Measurements from ENCODE around the gene PIGM.

PIGM gene

GRCh38 chr1:160004425-160004824 is 27.4 kb downstream of the PIGM start:
- Mint-ChIP-seq H3K9me3 (no peaks in the 10 kb centered on the region), H3K4me1 (no peaks in the 10 kb centered on the region), H3K36me3 (no peaks in the 10 kb centered on the region), H3K27ac (no peak overlapping the region), H3K27me3 (peaks cover 16% of the 10 kb centered on the region), H3K4me3 (no peak overlapping the region)
- CTCF ChIA-PET, result interaction anchor here (0.7 to 13.0 kb wide), 5 partner anchors 13 to 204 kb away, joined by 3 to 301 read pairs (median 72); partner anchors contain the start of genes FCRL6 and TAGLN2
- no peak for DNase-seq

DNA sequence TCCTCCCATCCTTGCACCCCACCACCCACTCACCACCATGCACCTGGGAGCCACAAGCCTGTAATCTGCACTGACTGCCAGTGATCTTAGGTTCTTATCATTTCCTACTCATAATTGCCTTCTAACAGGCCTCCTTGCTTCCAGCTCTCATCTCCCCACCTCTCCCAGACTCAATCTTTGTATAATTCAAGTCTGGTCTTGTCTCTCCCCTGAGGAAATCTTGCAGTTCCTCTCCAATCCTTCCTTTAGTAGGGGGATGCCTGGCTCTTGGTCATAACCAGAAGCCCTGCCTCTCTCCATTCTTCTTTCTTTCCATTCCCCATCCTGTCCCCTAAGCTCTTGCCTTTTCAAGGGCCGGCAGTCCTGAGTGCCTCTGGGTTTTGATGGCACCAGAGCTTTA is 27.8 kb downstream of the PIGM start:
- no peaks in the 10 kb centered on the region for H3K36me3 Mint-ChIP-seq
- H3K27ac Mint-ChIP-seq, result no peak overlapping the region
- H3K4me3 Mint-ChIP-seq, result no peak overlapping the region
- DNase-seq, result no peak
- no peaks in the 10 kb centered on the region for H3K9me3 Mint-ChIP-seq
- CTCF ChIA-PET, result interaction anchor here (0.7 to 13.0 kb wide), 6 partner anchors 12 to 205 kb away, joined by 3 to 301 read pairs (median 40); partner anchors contain the start of genes FCRL6 and TAGLN2
- no peaks in the 10 kb centered on the region for H3K4me1 Mint-ChIP-seq
- H3K27me3 Mint-ChIP-seq, result peaks cover 20% of the 10 kb centered on the region

DNA sequence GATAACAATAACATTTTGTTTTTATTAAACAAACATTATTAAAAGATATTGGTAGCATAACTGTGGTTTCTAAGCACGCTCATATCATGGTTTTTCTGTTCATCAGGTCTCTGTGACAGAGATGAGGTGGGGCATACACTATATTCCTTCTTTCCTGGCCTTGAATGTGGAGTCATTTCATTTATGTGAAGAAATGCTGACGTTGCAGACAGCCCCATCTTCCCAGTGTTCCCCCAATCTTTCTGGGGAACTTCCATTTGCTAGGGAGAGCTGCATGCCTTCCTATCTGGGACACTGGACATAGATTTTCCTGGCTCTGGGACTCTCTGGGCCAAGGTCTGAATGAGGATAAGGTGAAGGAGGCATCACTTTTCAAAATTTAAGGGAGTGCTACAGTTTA is 30.4 kb downstream of the PIGM start:
- no peaks in the 10 kb centered on the region for H3K4me1 Mint-ChIP-seq
- CTCF ChIA-PET, result interaction anchor here (1.1 to 13.0 kb wide), 4 partner anchors 10 to 111 kb away, joined by 3 to 301 read pairs (median 77); partner anchors contain the start of gene TAGLN2
- no peak for DNase-seq
- H3K36me3 Mint-ChIP-seq, result no peaks in the 10 kb centered on the region
- H3K9me3 Mint-ChIP-seq, result no peaks in the 10 kb centered on the region
- H3K27ac Mint-ChIP-seq, result no peak overlapping the region
- no peak overlapping the region for H3K4me3 Mint-ChIP-seq
- peaks cover 29% of the 10 kb centered on the region for H3K27me3 Mint-ChIP-seq

- CTCF ChIA-PET, result interaction anchor here (1.6 to 13.0 kb wide), 2 partner anchors 8 to 67 kb away, joined by 10 to 301 read pairs; partner anchors contain the start of gene TAGLN2
- Mint-ChIP-seq H3K9me3 (no peaks in the 10 kb centered on the region), H3K4me3 (no peak overlapping the region), H3K27me3 (peaks cover 35% of the 10 kb centered on the region), H3K36me3 (no peaks in the 10 kb centered on the region), H3K4me1 (no peaks in the 10 kb centered on the region), H3K27ac (no peak overlapping the region)
- DNase-seq, result no peak
Observed at GRCh38 chr1:159999204-159999603, 32.6 kb downstream of the PIGM start.

- CTCF ChIA-PET, result interaction anchor here (1.1 kb wide), 1 partner anchor 9 kb away, joined by 4 read pairs; no protein-coding TSS in a partner anchor
Observed at GRCh38 chr1:159996653-159997052, 35.1 kb downstream of the PIGM start.

DNA sequence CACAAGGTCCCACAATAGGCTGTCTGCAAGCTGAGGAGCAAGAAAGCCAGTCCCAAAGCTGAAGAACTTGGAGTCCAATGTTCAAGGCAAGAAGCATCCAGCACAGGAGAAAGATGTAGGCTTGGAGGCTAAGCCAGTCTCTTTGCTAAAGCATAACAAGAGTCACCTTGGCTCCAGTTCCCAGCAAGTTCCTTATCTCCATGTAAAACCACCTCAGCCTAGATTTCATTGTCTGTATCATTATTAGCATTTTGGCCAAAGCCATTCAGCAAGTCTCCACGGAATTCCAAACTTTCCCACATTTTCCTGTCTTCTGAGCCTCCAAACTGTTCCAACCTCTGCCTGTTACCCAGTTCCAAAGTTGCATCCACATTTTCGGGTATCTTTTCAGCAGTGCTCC is 36.9 kb downstream of the PIGM start:
- DNase-seq, result no peak
- no peaks in the 10 kb centered on the region for H3K9me3 Mint-ChIP-seq
- H3K27ac Mint-ChIP-seq, result no peak overlapping the region

More at GRCh38 chr1:159996653-159997052, 35.1 kb downstream of the PIGM start:
- Mint-ChIP-seq H3K36me3 (no peaks in the 10 kb centered on the region), H3K4me1 (peaks cover 3% of the 10 kb centered on the region), H3K9me3 (no peaks in the 10 kb centered on the region), H3K4me3 (no peak overlapping the region), H3K27me3 (peaks cover 39% of the 10 kb centered on the region), H3K27ac (no peak overlapping the region)
- no peak for DNase-seq

DNA sequence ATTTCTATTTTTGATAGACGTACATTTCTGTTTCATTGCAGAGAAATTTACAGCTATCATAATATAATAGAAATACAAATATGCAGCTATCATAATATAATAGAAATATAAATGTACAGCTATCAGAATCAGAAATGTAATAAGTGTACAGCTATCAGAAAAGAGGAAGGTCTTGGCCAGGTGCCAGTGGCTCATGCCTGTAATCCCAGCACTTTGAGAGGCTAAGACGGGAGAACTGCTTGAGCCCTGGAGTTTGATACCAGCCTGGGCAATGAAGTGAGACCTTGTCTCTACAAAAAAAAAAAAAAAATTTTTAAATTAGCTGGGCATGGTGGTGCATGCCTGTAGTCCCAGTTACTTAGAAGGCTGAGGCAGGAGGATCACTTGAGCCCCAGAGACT is 37.9 kb downstream of the PIGM start:
- Mint-ChIP-seq H3K9me3 (no peaks in the 10 kb centered on the region), H3K4me1 (peaks cover 12% of the 10 kb centered on the region), H3K27me3 (peaks cover 34% of the 10 kb centered on the region), H3K36me3 (no peaks in the 10 kb centered on the region), H3K27ac (no peak overlapping the region), H3K4me3 (no peak overlapping the region)
- CTCF ChIA-PET, result no interaction called here
- DNase-seq, result no peak

More for the DNA sequence above, 36.9 kb downstream of the PIGM start:
- Mint-ChIP-seq H3K36me3 (no peaks in the 10 kb centered on the region), H3K27me3 (peaks cover 39% of the 10 kb centered on the region), H3K4me3 (no peak overlapping the region), H3K4me1 (peaks cover 12% of the 10 kb centered on the region)
- CTCF ChIA-PET, result no interaction called here

GRCh38 chr1:159992161-159992560 is 39.6 kb downstream of the PIGM start:
- no peak overlapping the region for H3K4me3 Mint-ChIP-seq
- no peak overlapping the region for H3K27ac Mint-ChIP-seq
- DNase-seq, result no peak
- H3K4me1 Mint-ChIP-seq, result peaks cover 12% of the 10 kb centered on the region
- CTCF ChIA-PET, result interaction anchor here (0.8 to 1.4 kb wide), 3 partner anchors 13 to 54 kb away, joined by 3 to 8 read pairs (median 4); no protein-coding TSS in a partner anchor
- H3K9me3 Mint-ChIP-seq, result no peaks in the 10 kb centered on the region
- no peaks in the 10 kb centered on the region for H3K36me3 Mint-ChIP-seq
- H3K27me3 Mint-ChIP-seq, result peaks cover 30% of the 10 kb centered on the region

- Mint-ChIP-seq H3K4me3 (no peak overlapping the region), H3K27me3 (peaks cover 32% of the 10 kb centered on the region), H3K4me1 (peaks cover 12% of the 10 kb centered on the region), H3K27ac (no peak overlapping the region), H3K9me3 (no peaks in the 10 kb centered on the region), H3K36me3 (no peaks in the 10 kb centered on the region)
- CTCF ChIA-PET, result interaction anchor here (0.7 to 1.4 kb wide), 6 partner anchors 10 to 55 kb away, joined by 3 to 8 read pairs (median 4); no protein-coding TSS in a partner anchor
- no peak for DNase-seq
Observed at GRCh38 chr1:159991513-159991912, 40.3 kb downstream of the PIGM start.

DNA sequence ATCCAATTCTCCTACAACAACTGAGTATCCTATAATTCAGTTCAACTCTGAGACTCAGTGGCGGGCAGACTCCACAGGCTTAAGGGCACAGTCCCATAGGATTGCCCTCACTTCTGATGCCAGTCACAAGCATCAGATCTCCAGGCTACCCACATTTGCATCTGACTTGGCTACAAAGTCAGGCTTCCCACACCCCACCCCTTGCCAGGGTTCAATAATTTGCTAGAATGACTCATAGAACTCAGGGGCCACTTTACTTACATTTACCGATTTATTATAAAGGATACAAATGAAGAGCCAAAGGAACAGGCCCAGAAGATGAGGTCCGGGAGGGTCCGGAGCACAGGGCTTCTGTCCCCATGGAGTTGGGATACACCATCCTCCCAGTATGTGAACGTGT is 41.8 kb downstream of the PIGM start:
- Mint-ChIP-seq H3K36me3 (no peaks in the 10 kb centered on the region), H3K4me1 (peaks cover 12% of the 10 kb centered on the region), H3K4me3 (no peak overlapping the region), H3K9me3 (no peaks in the 10 kb centered on the region), H3K27me3 (peaks cover 26% of the 10 kb centered on the region), H3K27ac (no peak overlapping the region)
- no peak for DNase-seq
- CTCF ChIA-PET, result interaction anchor here (0.9 to 1.3 kb wide), 2 partner anchors 16 to 53 kb away, joined by 3 to 4 read pairs; no protein-coding TSS in a partner anchor

GRCh38 chr1:159989581-159989980 is 42.2 kb downstream of the PIGM start:
- H3K27me3 Mint-ChIP-seq, result peaks cover 23% of the 10 kb centered on the region
- no peaks in the 10 kb centered on the region for H3K36me3 Mint-ChIP-seq
- DNase-seq, result no peak
- no peak overlapping the region for H3K27ac Mint-ChIP-seq
- CTCF ChIA-PET, result interaction anchor here (0.9 to 2.0 kb wide), 3 partner anchors 17 to 53 kb away, joined by 3 to 5 read pairs (median 4); no protein-coding TSS in a partner anchor
- no peak overlapping the region for H3K4me3 Mint-ChIP-seq
- peaks cover 12% of the 10 kb centered on the region for H3K4me1 Mint-ChIP-seq
- H3K9me3 Mint-ChIP-seq, result no peaks in the 10 kb centered on the region

DNA sequence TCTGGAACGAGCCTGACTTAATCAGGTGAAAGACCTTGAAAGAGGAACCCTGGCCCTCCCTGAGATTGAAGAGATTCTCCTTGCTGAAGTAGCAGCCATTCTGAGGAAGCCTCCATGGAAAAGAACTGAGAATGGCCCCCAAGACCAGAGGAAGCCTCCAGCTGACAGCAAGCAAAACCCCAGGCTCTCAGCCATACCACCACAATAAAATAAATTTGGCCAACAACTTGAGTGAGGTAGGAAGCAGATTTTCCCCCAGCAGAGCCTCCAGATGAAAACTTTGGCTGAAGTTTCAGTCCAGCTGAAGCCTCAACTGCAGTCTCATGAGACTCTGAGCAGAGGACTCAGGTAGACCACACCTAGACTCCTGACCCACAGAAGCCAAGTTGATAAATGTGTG is 43.8 kb downstream of the PIGM start:
- Mint-ChIP-seq H3K4me3 (no peak overlapping the region), H3K4me1 (peaks cover 12% of the 10 kb centered on the region), H3K27me3 (peaks cover 30% of the 10 kb centered on the region), H3K27ac (no peak overlapping the region), H3K36me3 (no peaks in the 10 kb centered on the region), H3K9me3 (no peaks in the 10 kb centered on the region)
- DNase-seq, result no peak
- CTCF ChIA-PET, result interaction anchor here (0.6 to 2.0 kb wide), 2 partner anchors 20 to 365 kb away, joined by 3 to 5 read pairs; no protein-coding TSS in a partner anchor

DNA sequence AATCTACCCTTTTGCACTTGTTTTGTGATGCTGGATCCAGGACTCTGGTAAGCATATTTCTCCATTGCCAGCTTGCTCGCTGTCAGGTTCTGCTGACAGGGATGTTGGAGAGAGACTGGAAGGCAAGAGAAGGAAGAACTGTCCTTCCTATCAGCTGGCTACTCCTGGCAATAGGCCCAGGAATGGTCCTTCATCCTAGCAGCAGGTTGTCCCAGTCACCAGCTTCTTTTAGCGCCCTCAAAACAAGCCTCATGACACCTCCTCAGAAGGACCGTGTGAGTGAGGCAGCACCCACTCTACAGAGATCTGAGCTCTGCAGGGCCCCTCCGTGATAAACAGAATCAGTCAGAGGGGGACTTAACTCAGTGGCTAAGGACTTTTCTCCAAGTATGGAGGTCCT is 44.6 kb downstream of the PIGM start:
- Mint-ChIP-seq H3K9me3 (no peaks in the 10 kb centered on the region), H3K4me1 (peaks cover 12% of the 10 kb centered on the region), H3K36me3 (no peaks in the 10 kb centered on the region), H3K4me3 (no peak overlapping the region), H3K27me3 (peaks cover 27% of the 10 kb centered on the region), H3K27ac (no peak overlapping the region)
- no peak for DNase-seq
- CTCF ChIA-PET, result no interaction called here

DNA sequence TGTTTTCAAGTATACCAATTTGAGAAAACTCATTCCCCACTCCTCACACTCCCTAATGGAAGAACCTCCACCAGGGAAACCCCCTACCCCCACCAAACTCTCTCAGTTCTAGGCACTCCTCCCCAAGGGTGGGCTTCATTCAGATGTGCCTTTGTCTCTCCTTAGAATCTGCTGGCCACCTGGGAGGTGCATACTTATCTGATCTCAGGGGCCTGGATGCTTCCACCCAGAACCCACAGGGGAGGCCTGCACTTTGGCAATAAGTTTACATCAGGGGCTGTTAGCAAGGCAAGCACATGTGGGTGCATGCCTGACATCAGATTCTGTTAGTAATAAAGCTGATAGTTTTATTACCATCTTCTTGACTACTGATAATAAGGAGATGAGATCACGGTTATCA is 45.3 kb downstream of the PIGM start:
- no peak for DNase-seq
- CTCF ChIA-PET, result no interaction called here
- H3K4me3 Mint-ChIP-seq, result no peak overlapping the region
- H3K9me3 Mint-ChIP-seq, result no peaks in the 10 kb centered on the region
- no peak overlapping the region for H3K27ac Mint-ChIP-seq
- H3K27me3 Mint-ChIP-seq, result peaks cover 32% of the 10 kb centered on the region
- no peaks in the 10 kb centered on the region for H3K36me3 Mint-ChIP-seq
- H3K4me1 Mint-ChIP-seq, result peaks cover 7% of the 10 kb centered on the region

GRCh38 chr1:159986093-159986492 is 45.7 kb downstream of the PIGM start:
- CTCF ChIA-PET, result no interaction called here
- Mint-ChIP-seq H3K4me1 (peaks cover 3% of the 10 kb centered on the region), H3K4me3 (no peak overlapping the region), H3K27me3 (peaks cover 32% of the 10 kb centered on the region), H3K9me3 (no peaks in the 10 kb centered on the region), H3K36me3 (no peaks in the 10 kb centered on the region), H3K27ac (no peak overlapping the region)
- DNase-seq, result no peak

All from activated naive CD4-positive, alpha-beta T cell treated with anti-CD3 and anti-CD28 coated beads, Interleukin-2, amount 10 ng/mL, durations not matched to agents 7 days and 5 days (primary cell).